ENCODE results near the gene CTSW. TPM values are rescaled to one million over a fixed set of nuclear protein-coding genes. Genes with fewer than 3 reads are reported as not detected.
A peak's percentile ranks its signal among the peaks of the same experiment; 100 is the strongest.

The CTSW gene
- total RNA-seq, 1 experiment from 2014 or later, result not detected

DNA sequence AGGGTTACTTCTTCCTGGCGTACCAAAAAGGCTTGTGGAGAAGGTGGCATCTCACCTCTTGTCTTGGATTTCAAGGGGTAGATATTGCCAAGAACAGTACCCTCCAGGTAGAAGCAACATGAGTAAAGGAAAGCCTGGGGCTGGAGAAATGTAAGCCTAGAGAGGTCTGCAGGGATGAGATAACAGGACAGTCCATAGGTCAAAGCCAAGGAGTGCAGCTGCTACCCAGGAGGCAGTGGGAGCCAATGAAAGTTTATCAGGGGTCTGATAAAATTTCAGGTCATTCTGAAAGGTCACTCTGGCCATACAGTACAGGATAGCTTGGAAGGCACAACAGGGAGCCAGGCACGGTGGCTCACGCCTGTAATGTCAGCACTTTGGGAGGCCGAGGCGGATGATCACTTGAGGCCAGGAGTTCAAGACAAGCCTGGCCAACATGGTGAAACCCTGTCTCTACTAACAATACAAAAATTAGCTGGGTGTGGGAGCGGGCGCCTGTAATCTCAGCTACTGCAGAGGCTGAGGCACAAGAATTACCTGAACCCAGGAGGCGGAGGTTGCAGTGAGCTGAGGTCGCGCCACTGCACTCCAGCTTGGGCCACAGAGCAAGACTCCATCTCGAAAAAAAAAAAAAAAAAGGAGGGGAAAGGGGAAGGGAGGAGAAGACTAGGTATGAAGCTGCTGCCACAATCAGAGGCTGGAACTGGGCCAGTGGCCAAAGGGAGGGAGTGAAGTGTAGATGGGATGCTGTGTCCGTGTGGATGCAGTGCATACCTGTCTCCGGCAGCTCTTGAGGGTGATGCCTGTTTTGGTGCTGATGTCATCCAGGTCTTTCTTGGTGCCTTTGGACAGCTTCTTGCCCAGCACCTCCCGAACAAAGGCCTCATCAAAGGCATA is 7.4 kb downstream of the CTSW start:
- H3K4me1 Mint-ChIP-seq, result peaks cover 34% of the 10 kb centered on the region
- H3K27me3 Mint-ChIP-seq (ENCODE audit: low read depth), result peaks cover 15% of the 10 kb centered on the region
- TF ChIP-seq, protein P1, sequence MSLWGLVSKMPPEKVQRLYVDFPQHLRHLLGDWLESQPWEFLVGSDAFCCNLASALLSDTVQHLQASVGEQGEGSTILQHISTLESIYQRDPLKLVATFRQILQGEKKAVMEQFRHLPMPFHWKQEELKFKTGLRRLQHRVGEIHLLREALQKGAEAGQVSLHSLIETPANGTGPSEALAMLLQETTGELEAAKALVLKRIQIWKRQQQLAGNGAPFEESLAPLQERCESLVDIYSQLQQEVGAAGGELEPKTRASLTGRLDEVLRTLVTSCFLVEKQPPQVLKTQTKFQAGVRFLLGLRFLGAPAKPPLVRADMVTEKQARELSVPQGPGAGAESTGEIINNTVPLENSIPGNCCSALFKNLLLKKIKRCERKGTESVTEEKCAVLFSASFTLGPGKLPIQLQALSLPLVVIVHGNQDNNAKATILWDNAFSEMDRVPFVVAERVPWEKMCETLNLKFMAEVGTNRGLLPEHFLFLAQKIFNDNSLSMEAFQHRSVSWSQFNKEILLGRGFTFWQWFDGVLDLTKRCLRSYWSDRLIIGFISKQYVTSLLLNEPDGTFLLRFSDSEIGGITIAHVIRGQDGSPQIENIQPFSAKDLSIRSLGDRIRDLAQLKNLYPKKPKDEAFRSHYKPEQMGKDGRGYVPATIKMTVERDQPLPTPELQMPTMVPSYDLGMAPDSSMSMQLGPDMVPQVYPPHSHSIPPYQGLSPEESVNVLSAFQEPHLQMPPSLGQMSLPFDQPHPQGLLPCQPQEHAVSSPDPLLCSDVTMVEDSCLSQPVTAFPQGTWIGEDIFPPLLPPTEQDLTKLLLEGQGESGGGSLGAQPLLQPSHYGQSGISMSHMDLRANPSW (CRISPR knock-in tag; conservative IDR thresholded peaks at IDR 0.05; ENCODE audit: low read depth), result no peak
- no peak for TF ChIP-seq ESRRA (CRISPR knock-in tag; IDR thresholded peaks at IDR 0.05; ENCODE audit: borderline replicate concordance)
- TF ChIP-seq, protein P2, sequence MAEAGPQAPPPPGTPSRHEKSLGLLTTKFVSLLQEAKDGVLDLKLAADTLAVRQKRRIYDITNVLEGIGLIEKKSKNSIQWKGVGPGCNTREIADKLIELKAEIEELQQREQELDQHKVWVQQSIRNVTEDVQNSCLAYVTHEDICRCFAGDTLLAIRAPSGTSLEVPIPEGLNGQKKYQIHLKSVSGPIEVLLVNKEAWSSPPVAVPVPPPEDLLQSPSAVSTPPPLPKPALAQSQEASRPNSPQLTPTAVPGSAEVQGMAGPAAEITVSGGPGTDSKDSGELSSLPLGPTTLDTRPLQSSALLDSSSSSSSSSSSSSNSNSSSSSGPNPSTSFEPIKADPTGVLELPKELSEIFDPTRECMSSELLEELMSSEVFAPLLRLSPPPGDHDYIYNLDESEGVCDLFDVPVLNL (CRISPR knock-in tag; IDR thresholded peaks at IDR 0.05; ENCODE audit: borderline replicate concordance, low read depth), result no peak
- TF ChIP-seq, protein P3, sequence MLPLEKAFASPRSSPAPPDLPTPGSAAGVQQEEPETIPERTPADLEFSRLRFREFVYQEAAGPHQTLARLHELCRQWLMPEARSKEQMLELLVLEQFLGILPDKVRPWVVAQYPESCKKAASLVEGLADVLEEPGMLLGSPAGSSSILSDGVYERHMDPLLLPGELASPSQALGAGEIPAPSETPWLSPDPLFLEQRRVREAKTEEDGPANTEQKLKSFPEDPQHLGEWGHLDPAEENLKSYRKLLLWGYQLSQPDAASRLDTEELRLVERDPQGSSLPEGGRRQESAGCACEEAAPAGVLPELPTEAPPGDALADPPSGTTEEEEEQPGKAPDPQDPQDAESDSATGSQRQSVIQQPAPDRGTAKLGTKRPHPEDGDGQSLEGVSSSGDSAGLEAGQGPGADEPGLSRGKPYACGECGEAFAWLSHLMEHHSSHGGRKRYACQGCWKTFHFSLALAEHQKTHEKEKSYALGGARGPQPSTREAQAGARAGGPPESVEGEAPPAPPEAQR (CRISPR knock-in tag; IDR thresholded peaks at IDR 0.05), result no peak
- no peak for TF ChIP-seq NFYB (CRISPR knock-in tag; conservative IDR thresholded peaks at IDR 0.05; ENCODE audit: low read depth)
- TF ChIP-seq ZNF232 (CRISPR knock-in tag; IDR thresholded peaks at IDR 0.05), result no peak
- no peak for TF ChIP-seq ATF1 (CRISPR knock-in tag; IDR thresholded peaks at IDR 0.05)
- TF ChIP-seq, protein P4, sequence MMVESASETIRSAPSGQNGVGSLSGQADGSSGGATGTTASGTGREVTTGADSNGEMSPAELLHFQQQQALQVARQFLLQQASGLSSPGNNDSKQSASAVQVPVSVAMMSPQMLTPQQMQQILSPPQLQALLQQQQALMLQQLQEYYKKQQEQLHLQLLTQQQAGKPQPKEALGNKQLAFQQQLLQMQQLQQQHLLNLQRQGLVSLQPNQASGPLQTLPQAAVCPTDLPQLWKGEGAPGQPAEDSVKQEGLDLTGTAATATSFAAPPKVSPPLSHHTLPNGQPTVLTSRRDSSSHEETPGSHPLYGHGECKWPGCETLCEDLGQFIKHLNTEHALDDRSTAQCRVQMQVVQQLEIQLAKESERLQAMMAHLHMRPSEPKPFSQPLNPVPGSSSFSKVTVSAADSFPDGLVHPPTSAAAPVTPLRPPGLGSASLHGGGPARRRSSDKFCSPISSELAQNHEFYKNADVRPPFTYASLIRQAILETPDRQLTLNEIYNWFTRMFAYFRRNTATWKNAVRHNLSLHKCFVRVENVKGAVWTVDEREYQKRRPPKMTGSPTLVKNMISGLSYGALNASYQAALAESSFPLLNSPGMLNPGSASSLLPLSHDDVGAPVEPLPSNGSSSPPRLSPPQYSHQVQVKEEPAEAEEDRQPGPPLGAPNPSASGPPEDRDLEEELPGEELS (CRISPR knock-in tag; IDR thresholded peaks at IDR 0.05), result no peak
- TF ChIP-seq, protein P5, sequence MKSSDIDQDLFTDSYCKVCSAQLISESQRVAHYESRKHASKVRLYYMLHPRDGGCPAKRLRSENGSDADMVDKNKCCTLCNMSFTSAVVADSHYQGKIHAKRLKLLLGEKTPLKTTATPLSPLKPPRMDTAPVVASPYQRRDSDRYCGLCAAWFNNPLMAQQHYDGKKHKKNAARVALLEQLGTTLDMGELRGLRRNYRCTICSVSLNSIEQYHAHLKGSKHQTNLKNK (CRISPR knock-in tag; IDR thresholded peaks at IDR 0.05), result no peak
- H3K9me3 Mint-ChIP-seq, result no peaks in the 10 kb centered on the region
- H3K36me3 Mint-ChIP-seq, result peaks cover 42% of the 10 kb centered on the region
- ChIA-PET CTCF (interaction anchor here (0.5 to 11.9 kb wide), 17 partner anchors 8 to 272 kb away, joined by 3 to 539 read pairs (median 14); partner anchors contain the start of genes CFL1, CST6, CTSW and EFEMP2), POLR2A (interaction anchor here (1.1 to 7.2 kb wide), 2 partner anchors 27 to 37 kb away, joined by 4 to 90 read pairs; partner anchors contain the start of genes CFL1 and MUS81)
- DNase-seq (ENCODE audit: low spot score) (no peak), ATAC-seq (no peak)
- H3K27ac Mint-ChIP-seq, result peak overlapping the region; percentile 98; the same call in 1 of the 2 replicates
- peak overlapping the region; percentile 97 for H3K4me3 Mint-ChIP-seq

DNA sequence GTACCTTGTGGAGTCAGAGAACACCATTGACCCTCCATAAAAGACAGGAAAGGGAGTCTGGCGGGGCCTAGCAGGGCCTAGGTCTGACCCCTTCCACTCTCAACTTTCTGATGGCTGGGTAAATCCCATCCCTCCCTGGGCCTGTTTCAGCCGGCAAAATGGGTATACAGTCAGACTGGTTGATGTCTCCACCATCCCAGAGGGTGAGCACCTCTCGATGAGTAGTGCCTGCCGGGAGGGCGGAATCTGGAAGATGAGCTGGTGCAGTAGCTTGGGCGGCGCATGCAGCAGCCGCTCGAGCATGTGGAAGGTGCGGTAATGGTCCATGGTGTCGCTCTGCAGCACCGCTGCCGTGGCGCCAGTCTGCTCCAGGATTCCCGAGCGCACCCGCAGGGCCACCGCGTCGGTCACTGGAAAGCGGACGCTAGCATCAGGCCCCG is 8.1 kb downstream of the CTSW start:
- Mint-ChIP-seq H3K9me3 (no peaks in the 10 kb centered on the region), H3K27ac (peak overlapping the region; percentile 98), H3K36me3 (peaks cover 38% of the 10 kb centered on the region), H3K27me3 (ENCODE audit: low read depth) (peaks cover 15% of the 10 kb centered on the region), H3K4me1 (peaks cover 40% of the 10 kb centered on the region), H3K4me3 (peak overlapping the region; percentile 97)
- no peak for ATAC-seq
- ChIA-PET CTCF (interaction anchor here (0.5 to 11.9 kb wide), 91 partner anchors 7 to 1979 kb away, joined by 3 to 539 read pairs (median 6); partner anchors contain the start of genes C11orf68, CFL1, CST6 and CTSW), POLR2A (interaction anchor here (0.6 to 7.2 kb wide), 16 partner anchors 8 to 1294 kb away, joined by 3 to 90 read pairs (median 4); partner anchors contain the start of genes CFL1, CST6, CTSW and FOSL1)
- DNase-seq (ENCODE audit: low spot score), result no peak
- TF ChIP-seq HMGA2 (CRISPR knock-in tag; IDR thresholded peaks at IDR 0.05) (no peak), GRHL2 (CRISPR knock-in tag; IDR thresholded peaks at IDR 0.05; ENCODE audit: insufficient replicate concordance, severe bottlenecking) (no peak), ZNF263 (CRISPR knock-in tag; IDR thresholded peaks at IDR 0.05; ENCODE audit: low read depth) (no peak), NFYB (CRISPR knock-in tag; conservative IDR thresholded peaks at IDR 0.05; ENCODE audit: low read depth) (no peak), RELA (CRISPR knock-in tag; IDR thresholded peaks at IDR 0.05; ENCODE audit: borderline replicate concordance) (no peak)
- TF ChIP-seq, protein P6, sequence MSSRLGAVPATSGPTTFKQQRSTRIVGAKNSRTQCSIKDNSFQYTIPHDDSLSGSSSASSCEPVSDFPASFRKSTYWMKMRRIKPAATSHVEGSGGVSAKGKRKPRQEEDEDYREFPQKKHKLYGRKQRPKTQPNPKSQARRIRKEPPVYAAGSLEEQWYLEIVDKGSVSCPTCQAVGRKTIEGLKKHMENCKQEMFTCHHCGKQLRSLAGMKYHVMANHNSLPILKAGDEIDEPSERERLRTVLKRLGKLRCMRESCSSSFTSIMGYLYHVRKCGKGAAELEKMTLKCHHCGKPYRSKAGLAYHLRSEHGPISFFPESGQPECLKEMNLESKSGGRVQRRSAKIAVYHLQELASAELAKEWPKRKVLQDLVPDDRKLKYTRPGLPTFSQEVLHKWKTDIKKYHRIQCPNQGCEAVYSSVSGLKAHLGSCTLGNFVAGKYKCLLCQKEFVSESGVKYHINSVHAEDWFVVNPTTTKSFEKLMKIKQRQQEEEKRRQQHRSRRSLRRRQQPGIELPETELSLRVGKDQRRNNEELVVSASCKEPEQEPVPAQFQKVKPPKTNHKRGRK (CRISPR knock-in tag; IDR thresholded peaks at IDR 0.05; ENCODE audit: borderline replicate concordance), result no peak
- TF ChIP-seq, protein P3 (CRISPR knock-in tag; IDR thresholded peaks at IDR 0.05), result no peak
- TF ChIP-seq, protein P7, sequence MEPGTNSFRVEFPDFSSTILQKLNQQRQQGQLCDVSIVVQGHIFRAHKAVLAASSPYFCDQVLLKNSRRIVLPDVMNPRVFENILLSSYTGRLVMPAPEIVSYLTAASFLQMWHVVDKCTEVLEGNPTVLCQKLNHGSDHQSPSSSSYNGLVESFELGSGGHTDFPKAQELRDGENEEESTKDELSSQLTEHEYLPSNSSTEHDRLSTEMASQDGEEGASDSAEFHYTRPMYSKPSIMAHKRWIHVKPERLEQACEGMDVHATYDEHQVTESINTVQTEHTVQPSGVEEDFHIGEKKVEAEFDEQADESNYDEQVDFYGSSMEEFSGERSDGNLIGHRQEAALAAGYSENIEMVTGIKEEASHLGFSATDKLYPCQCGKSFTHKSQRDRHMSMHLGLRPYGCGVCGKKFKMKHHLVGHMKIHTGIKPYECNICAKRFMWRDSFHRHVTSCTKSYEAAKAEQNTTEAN (CRISPR knock-in tag; IDR thresholded peaks at IDR 0.05), result no peak
